Karpas-422 (cell line): ENCODE results near the gene RGS1. TPM values are rescaled to one million over a fixed set of nuclear protein-coding genes. Genes with fewer than 3 reads are reported as not detected.

Source experiments
- DNase-seq: peaks from one replicate; pipeline ENCODE4 v3.0.0-alpha.2; 2015
- H2AFZ ChIP-seq: fragments of 200-600 bp; sonication (generic); 2 replicates; pipeline ENCODE4 v1.6.1; 2014; ENCODE audit warnings: antibody characterized with exemption, low read length, mixed read lengths
- H3K27ac ChIP-seq: fragments of 200-600 bp; sonication (generic); 2 replicates; pipeline ENCODE4 v1.5.1; 2014; ENCODE audit warnings: mild to moderate bottlenecking, low read length, moderate library complexity
- H3K27me3 ChIP-seq: fragments of 200-600 bp; sonication (generic); 2 replicates; pipeline ENCODE4 v1.6.1; 2014; ENCODE audit warnings: low read length, mixed read lengths
- H3K36me3 ChIP-seq: fragments of 200-600 bp; sonication (generic); 2 replicates; pipeline ENCODE4 v1.6.1; 2014; ENCODE audit warnings: low read length, mixed read lengths; ENCODE audit not compliant: insufficient read depth
- H3K4me1 ChIP-seq: fragments of 200-600 bp; sonication (generic); 2 replicates; pipeline ENCODE4 v1.6.1; 2014; ENCODE audit warnings: mild to moderate bottlenecking, low read length, mixed read lengths
- H3K4me2 ChIP-seq: fragments of 200-600 bp; sonication (generic); 2 replicates; pipeline ENCODE4 v1.6.1; 2014; ENCODE audit warnings: low read length, low read depth, mild to moderate bottlenecking; ENCODE audit not compliant: poor library complexity, severe bottlenecking
- H3K4me3 ChIP-seq: fragments of 200-600 bp; sonication (generic); 2 replicates; pipeline ENCODE4 v1.5.1; 2014; ENCODE audit warnings: mild to moderate bottlenecking, antibody characterized with exemption, low read length, mixed read lengths
- H3K79me2 ChIP-seq: fragments of 200-600 bp; sonication (generic); 2 replicates; pipeline ENCODE4 v1.6.1; 2014; ENCODE audit warnings: mild to moderate bottlenecking, low read length, mixed read lengths
- H3K9ac ChIP-seq: fragments of 200-600 bp; sonication (generic); 2 replicates; pipeline ENCODE4 v1.6.0; 2014; ENCODE audit warnings: low read length
- H3K9me2 ChIP-seq: fragments of 200-600 bp; sonication (generic), shearing (Covaris generic); replicated peaks from 2 replicates; pipeline ENCODE4 v1.6.0; 2014; ENCODE audit warnings: mild to moderate bottlenecking, low read length, moderate library complexity; ENCODE audit not compliant: insufficient read depth
- H3K9me3 ChIP-seq: fragments of 300-700, 200-600 bp; sonication (generic); 2 replicates; pipeline ENCODE4 v1.6.1; 2014; ENCODE audit warnings: low read length, mixed read lengths
- H4K20me1 ChIP-seq: fragments of 200-600 bp; sonication (generic); 2 replicates; pipeline ENCODE4 v1.6.1; 2014; ENCODE audit warnings: mild to moderate bottlenecking, antibody characterized with exemption, low read length, low read depth; ENCODE audit not compliant: insufficient read depth
- total RNA-seq: library from RNA; depleted of rRNA; stranded (reverse); fragments of >200 nt; shearing (Covaris generic); gene quantifications from 2 replicates; pipeline ENCODE4 v1.2.3, GENCODE V29; 2014; ENCODE audit warnings: low replicate concordance

The RGS1 gene
- total RNA-seq, 1 experiment from 2014 or later = 3.5 TPM

- no peak for DNase-seq
- Histone ChIP-seq H3K79me2 (no peaks in the 10 kb centered on the region), H3K9me2 (no peaks in the 10 kb centered on the region), H3K27me3 (no peaks in the 10 kb centered on the region), H3K4me2 (no peak overlapping the region), H3K9me3 (no peaks in the 10 kb centered on the region), H3K27ac (no peak overlapping the region), H3K4me1 (no peaks in the 10 kb centered on the region), H2AFZ (no peak overlapping the region), H4K20me1 (no peaks in the 10 kb centered on the region), H3K9ac (no peak overlapping the region), H3K4me3 (no peak overlapping the region), H3K36me3 (no peaks in the 10 kb centered on the region)
Observed at GRCh38 chr1:192581131-192581927, 5.8 kb downstream of the RGS1 start.

- no peaks in the 10 kb centered on the region for H3K79me2 ChIP-seq
- H3K9me2 ChIP-seq = no peaks in the 10 kb centered on the region
- H3K4me1 ChIP-seq = no peaks in the 10 kb centered on the region
- H3K4me2 ChIP-seq = no peak overlapping the region
- H2AFZ ChIP-seq = no peak overlapping the region
- no peaks in the 10 kb centered on the region for H3K9me3 ChIP-seq
- no peaks in the 10 kb centered on the region for H3K36me3 ChIP-seq
- H3K27ac ChIP-seq = no peak overlapping the region
- no peak overlapping the region for H3K4me3 ChIP-seq
- no peak for DNase-seq
- H4K20me1 ChIP-seq = no peaks in the 10 kb centered on the region
- H3K27me3 ChIP-seq = no peaks in the 10 kb centered on the region
- no peak overlapping the region for H3K9ac ChIP-seq
Observed at GRCh38 chr1:192584866-192585265, 9.3 kb downstream of the RGS1 start.

- no peaks in the 10 kb centered on the region for H3K9me3 ChIP-seq
Observed at GRCh38 chr1:192587386-192588266, 12.1 kb downstream of the RGS1 start.

GRCh38 chr1:192588546-192588945 is 13.0 kb downstream of the RGS1 start:
- H3K4me3 ChIP-seq = no peak overlapping the region
- H3K9ac ChIP-seq = no peak overlapping the region
- H3K9me2 ChIP-seq = no peaks in the 10 kb centered on the region
- DNase-seq = no peak
- no peaks in the 10 kb centered on the region for H3K9me3 ChIP-seq
- no peak overlapping the region for H3K4me2 ChIP-seq
- H3K27ac ChIP-seq = no peak overlapping the region
- H3K27me3 ChIP-seq = no peaks in the 10 kb centered on the region
- no peaks in the 10 kb centered on the region for H3K36me3 ChIP-seq
- no peaks in the 10 kb centered on the region for H3K79me2 ChIP-seq
- H2AFZ ChIP-seq = no peak overlapping the region
- H3K4me1 ChIP-seq = no peaks in the 10 kb centered on the region
- no peaks in the 10 kb centered on the region for H4K20me1 ChIP-seq

More at GRCh38 chr1:192587386-192588266, 12.1 kb downstream of the RGS1 start:
- Histone ChIP-seq H3K4me1 (no peaks in the 10 kb centered on the region), H3K36me3 (no peaks in the 10 kb centered on the region), H3K79me2 (no peaks in the 10 kb centered on the region), H3K27me3 (no peaks in the 10 kb centered on the region), H3K9ac (no peak overlapping the region), H3K9me2 (no peaks in the 10 kb centered on the region), H4K20me1 (no peaks in the 10 kb centered on the region), H3K4me2 (no peak overlapping the region), H2AFZ (no peak overlapping the region), H3K4me3 (no peak overlapping the region), H3K27ac (no peak overlapping the region)
- no peak for DNase-seq

- H3K27ac ChIP-seq = no peak overlapping the region
- H2AFZ ChIP-seq = no peak overlapping the region
- no peaks in the 10 kb centered on the region for H3K9me3 ChIP-seq
- H4K20me1 ChIP-seq = no peaks in the 10 kb centered on the region
- H3K36me3 ChIP-seq = no peaks in the 10 kb centered on the region
- no peaks in the 10 kb centered on the region for H3K9me2 ChIP-seq
- no peak overlapping the region for H3K4me2 ChIP-seq
- H3K27me3 ChIP-seq = no peaks in the 10 kb centered on the region
- H3K79me2 ChIP-seq = no peaks in the 10 kb centered on the region
- no peak overlapping the region for H3K4me3 ChIP-seq
- no peak for DNase-seq
- no peak overlapping the region for H3K9ac ChIP-seq
- H3K4me1 ChIP-seq = no peaks in the 10 kb centered on the region
Observed at GRCh38 chr1:192589813-192590212, 14.2 kb downstream of the RGS1 start.

GRCh38 chr1:192592517-192592916 is 16.9 kb downstream of the RGS1 start:
- no peaks in the 10 kb centered on the region for H3K9me2 ChIP-seq
- no peak overlapping the region for H2AFZ ChIP-seq
- no peaks in the 10 kb centered on the region for H4K20me1 ChIP-seq
- no peaks in the 10 kb centered on the region for H3K36me3 ChIP-seq
- H3K4me3 ChIP-seq = no peak overlapping the region
- H3K79me2 ChIP-seq = no peaks in the 10 kb centered on the region
- no peaks in the 10 kb centered on the region for H3K9me3 ChIP-seq
- H3K27ac ChIP-seq = no peak overlapping the region
- DNase-seq = no peak
- H3K27me3 ChIP-seq = no peaks in the 10 kb centered on the region
- H3K9ac ChIP-seq = no peak overlapping the region
- H3K4me2 ChIP-seq = no peak overlapping the region
- H3K4me1 ChIP-seq = no peaks in the 10 kb centered on the region

GRCh38 chr1:192592981-192593708 is 17.6 kb downstream of the RGS1 start:
- H3K36me3 ChIP-seq = no peaks in the 10 kb centered on the region
- H2AFZ ChIP-seq = no peak overlapping the region
- no peaks in the 10 kb centered on the region for H3K9me2 ChIP-seq
- H3K79me2 ChIP-seq = no peaks in the 10 kb centered on the region
- no peak for DNase-seq
- no peaks in the 10 kb centered on the region for H3K4me1 ChIP-seq
- H3K27ac ChIP-seq = no peak overlapping the region
- H4K20me1 ChIP-seq = no peaks in the 10 kb centered on the region
- H3K4me2 ChIP-seq = no peak overlapping the region
- no peak overlapping the region for H3K9ac ChIP-seq
- H3K9me3 ChIP-seq = no peaks in the 10 kb centered on the region
- H3K27me3 ChIP-seq = no peaks in the 10 kb centered on the region
- H3K4me3 ChIP-seq = no peak overlapping the region

GRCh38 chr1:192595299-192595698 is 19.7 kb downstream of the RGS1 start:
- H3K4me3 ChIP-seq = no peak overlapping the region
- no peak overlapping the region for H3K27ac ChIP-seq
- no peaks in the 10 kb centered on the region for H3K9me3 ChIP-seq
- no peaks in the 10 kb centered on the region for H3K9me2 ChIP-seq
- DNase-seq = no peak
- H3K79me2 ChIP-seq = no peaks in the 10 kb centered on the region
- no peak overlapping the region for H3K9ac ChIP-seq
- H4K20me1 ChIP-seq = no peaks in the 10 kb centered on the region
- peaks cover under 1% of the 10 kb centered on the region; the same call in 1 of the 2 replicates for H3K4me1 ChIP-seq
- no peak overlapping the region for H3K4me2 ChIP-seq
- H2AFZ ChIP-seq = no peak overlapping the region
- no peaks in the 10 kb centered on the region for H3K36me3 ChIP-seq
- H3K27me3 ChIP-seq = no peaks in the 10 kb centered on the region
